ENCODE results near the gene RHOH.

The RHOH gene

DNA sequence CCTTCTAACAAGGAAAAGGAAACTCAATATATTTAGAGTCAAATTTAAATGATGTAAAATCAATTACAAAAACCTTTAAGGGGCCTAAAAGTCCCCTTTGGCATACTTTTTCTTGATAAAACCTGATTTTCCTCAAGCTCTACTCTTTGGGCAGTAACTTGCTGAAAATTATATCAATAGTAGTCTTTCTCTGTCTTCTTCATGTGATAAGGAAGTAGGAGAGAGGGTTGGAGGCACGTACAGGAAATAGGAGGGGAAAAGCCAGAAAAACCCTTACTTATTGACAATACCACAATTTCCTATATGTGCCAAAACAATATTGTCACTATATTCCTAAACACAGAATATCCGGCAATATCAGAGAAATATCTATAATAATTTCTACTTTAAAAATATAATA, 9.6 kb downstream of the RHOH start:
- peak in 1 of 2 donors; percentile 70 for DNase-seq

DNA sequence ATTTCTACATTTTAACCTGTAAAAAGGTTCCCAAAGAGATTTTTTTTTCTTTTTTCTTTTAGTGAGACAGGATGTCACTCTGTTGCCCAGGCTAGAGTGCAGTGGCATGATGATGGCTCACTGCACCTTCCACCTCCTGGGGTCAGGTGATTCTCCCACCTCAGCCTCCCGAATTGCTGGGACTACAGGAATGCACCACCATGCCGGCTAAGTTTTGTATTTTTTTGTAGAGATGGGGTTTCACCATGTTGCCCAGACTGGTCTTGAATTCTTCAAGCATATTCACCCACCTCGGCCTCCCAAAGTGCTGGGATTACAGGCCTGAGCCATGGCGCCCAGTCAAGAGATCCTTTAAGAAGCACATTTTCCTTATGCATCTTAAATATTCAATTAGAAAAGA, 12.6 kb downstream of the RHOH start:
- no peak for DNase-seq

DNA sequence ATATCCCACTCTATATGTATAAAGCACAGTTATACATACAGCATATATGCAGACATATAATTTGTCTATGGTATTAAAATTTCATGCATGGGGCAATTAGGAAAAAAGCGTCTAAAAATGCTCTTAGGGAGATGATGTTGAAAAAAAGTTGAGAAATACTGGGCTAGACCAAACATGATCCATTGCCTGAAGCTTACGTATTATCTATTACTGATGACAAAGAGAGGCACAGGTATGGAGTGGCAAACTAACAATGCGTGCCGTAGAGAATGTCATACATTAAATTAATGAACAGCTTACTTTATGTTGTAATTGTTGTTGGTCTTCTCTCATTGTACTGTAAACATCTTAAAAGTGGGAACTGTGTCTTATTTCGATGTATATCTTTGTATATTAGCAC, 13.9 kb downstream of the RHOH start:
- no peak for DNase-seq

DNA sequence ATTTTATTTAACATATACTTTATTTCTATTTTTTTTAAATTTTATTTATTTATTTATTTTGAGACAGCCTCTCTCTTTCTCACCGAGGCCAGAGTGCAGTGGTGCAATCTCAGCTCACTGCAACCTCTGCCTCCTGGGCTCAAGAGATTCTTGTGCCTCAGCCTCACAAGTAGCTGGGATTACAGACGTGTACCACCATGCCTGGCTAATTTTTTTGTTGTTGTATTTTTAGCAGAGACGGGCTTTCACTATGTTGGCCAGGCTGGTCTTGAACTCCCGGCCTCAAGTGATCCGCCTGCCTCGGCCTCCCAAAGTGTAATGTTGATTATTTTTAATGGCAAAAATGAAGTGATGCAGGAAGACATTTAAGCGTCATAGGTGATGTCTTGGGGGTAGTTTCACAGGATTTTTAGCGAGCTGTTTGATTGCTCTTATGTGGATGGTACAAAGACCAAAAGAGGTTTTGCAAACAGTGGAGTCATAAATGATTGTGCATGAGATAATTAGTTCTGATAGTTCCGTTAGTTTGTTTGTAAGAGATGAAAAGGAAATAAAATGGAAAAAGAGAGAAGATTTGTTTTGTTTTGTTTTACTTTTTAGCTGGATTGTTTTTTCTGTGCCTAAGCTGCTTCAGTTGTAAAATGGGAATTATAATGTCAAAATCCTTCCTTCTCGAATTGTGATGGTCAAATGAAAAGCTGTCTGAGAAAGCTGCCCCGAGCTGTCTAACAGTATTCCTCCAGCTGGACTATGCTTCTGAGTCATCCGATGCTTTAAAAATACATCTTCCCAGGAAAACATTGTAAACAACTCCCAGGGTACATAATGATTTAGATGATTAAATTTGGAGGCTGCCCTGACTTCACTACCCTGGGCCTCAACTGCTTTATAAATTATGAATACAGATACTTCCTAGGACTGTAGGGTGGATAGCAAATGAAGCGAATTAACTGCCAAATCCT, 14.7 kb downstream of the RHOH start:
- DNase-seq, result no peak

DNA sequence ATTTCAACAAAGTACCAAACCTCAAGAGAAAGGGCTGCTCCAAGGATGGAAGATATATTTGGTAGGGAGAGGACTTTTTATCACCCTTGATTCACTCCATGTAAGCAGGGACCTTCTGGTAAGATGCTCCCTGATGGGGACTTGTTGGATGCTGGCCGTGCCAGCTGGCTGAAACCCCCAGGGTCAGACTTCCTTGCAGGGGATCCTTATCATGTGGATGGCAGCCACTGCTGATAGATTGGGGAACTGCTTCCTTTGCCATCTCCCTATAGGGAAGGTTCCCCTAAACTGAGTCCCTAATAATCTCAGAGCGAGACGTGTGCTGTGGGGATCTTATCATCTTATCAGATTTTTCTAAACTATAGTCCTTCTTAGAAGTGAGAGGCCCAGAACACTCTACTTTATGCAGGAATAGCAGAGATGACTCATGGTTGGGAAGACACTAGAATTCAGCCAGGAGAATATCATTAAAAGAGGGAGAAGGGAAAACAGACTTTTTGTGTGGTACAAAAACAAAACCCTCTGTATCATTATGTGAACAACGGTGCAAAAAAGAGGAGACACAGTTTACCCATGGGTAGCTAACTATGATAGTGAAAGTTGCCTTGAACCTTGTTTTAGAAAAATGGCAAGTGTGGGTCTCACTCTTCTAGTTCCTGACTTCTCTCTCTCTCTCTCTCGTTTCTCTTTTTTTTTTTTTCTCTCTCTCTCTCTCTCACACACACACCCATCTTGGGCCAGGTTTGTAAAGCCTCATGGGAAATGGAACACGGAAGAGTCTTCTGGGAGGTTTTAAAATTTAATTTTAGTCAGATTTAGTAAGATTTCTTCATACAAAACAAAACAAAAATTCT, 16.1 kb downstream of the RHOH start:
- DNase-seq, result no peak

DNA sequence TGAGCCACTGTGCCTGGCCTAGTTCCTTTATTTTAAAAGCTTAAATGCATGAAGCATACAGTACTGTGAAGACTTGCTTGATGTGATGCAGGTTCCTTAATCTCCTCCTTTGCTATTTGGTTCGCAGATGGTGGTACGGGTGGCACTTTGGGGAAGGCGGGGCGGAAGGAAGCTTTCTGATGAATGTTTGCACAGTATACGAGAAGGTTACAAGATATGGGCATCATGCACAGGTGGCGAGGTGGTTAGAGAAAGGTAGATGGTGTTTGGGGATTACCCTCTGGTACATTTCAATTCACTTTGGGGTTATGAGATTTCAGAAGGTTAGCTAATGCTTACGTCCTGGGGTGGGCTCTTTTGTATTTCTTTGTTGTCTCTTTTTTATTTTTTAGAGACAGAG, 17.2 kb downstream of the RHOH start:
- peak; percentile 73 to 79 for DNase-seq

DNA sequence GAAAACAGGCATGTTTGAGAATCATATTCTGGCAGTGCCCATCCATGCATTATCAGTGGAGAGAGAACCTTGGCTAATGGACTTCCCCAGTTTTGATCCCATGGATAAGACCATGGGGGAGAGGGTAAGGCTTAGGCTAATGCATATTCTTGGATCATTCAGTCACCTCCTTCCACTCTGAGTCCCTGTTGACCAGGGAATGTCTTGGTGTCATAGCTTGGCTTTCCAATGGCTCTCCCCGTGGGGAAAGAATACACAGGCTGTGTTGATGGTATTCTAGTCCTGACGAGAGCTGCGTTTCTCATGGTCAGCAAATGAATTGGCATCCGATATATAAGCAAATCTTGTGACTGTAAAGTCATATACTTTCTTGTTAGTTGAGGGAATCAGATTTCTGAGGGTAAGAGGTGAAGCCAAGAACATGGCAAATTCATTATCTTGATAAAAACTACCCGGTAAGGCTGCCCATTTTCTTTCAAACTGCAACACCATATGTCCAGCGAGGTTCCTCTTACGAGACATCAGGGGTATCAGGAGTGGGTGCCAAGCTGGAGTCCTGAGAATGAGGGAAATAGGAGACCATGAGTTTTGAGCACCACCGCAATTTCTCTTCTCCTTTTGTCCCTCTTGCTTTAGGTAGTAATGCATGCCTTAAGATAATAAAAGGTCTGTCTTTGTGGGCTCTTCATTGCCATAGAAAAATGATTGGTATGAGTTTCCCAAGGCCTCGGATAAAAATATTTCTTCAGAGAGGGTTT, 18.0 kb downstream of the RHOH start:
- DNase-seq, result no peak

DNA sequence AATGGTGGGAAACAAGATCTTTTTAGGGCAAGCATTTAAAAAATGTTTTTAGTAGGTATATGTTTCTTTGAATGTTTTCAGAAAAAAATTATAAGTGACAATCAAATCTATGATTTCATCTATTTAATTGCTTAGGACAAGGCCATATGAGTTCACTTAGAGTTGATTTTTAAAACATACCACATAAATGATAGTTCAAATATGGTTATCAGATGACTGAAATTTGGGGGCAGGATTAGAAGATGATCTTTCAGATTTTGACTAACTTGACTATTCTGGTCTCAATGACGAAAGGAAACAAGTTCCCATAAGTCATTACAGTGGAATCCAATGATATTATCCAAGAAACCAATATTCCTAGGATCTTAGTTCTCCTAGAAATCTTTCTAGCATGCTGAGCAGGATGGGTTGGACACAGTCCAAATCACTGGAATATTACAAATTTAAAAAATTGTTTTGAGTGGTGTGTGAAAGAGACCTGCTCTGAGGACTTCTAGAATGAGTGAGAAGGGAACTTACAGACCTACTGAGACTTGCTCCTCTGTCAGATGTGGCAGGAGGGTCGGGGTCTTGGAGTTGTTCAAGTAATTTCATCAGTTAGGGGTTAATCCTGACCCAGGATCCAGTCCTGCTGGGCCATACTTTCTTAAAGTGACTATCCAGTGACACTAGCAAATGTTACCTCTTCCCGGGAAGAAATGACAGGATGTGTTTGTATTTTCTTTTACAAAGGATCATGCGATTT, 20.0 kb downstream of the RHOH start:
- DNase-seq, result no peak

DNA sequence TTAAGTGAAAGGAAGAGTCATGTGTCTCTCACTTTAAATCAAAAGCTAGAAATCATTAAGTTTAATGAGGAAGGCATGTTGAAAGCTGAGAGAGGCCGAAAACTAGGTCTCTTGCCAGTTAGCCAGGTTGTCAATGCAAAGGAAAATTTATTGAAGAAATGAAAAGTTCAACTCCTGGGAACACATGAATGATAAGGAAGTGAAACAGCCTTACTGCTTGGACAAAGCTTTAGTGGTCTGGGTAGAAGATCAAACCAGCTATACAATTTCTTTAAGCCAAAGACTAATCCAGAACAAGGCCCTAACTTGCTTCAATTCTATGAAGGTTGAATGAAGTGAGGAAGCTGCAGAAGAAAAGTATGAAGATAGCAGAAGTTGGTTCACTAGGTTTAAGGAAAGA, 24.9 kb downstream of the RHOH start:
- DNase-seq, result no peak

DNA sequence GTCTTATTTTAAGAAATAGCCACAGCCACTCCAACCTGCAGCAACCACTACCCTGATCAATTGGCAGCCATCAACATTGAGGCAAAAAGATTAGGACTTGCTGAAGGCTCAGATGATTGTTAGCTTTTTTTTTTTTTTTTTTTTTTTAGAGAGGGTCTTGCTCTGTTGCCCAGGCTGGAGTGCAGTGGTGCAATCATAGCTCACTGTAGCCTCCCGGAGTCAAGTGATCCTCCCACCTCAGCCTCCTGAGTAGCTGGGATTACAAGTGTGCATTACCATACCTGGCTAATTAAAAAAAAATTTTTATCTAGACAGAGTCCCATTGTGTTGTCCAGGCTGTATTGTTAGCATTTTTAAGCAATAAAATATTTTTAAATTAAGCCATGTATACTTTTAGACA, 26.5 kb downstream of the RHOH start:
- no peak for DNase-seq

DNA sequence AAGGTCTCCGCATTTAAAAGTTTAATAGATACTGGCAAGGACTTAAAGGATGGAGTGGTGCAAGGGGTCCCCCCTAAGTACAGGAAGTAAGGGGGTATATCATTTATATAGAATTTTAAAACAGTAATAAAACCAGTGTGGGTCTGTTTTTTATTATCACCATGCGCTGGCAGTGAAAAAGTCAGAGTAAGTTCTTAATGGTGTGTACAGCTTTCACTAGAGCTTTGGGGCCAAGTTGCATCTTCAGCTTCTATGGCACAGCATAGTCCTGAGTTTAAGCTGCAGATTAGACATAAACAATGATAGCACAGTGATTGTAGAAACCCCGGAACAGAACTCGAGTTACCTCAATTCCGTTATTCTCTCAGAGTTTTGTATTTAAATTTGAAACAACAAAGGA, 27.6 kb downstream of the RHOH start:
- no peak for DNase-seq

DNA sequence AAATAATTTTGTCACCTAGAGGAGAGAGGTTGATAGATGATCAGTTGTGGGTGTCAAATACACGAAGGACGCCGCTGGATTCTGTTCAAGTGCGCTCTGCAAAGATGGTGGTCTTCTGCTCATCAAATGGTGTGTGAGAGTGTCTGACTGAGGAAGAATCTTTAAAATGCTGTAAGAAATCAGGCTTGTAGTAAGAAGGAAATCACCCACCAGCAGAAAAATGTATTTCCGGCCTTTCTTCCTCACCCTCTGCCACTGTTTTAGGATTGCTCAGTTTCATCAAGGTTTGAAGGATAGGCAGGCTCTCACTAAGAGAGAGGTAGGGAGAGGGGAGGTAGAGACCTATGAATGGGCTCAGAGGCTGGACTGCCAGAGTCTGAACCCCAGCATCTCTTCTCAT, 28.7 kb downstream of the RHOH start:
- DNase-seq, result peak in 1 of 2 donors; percentile 40

DNA sequence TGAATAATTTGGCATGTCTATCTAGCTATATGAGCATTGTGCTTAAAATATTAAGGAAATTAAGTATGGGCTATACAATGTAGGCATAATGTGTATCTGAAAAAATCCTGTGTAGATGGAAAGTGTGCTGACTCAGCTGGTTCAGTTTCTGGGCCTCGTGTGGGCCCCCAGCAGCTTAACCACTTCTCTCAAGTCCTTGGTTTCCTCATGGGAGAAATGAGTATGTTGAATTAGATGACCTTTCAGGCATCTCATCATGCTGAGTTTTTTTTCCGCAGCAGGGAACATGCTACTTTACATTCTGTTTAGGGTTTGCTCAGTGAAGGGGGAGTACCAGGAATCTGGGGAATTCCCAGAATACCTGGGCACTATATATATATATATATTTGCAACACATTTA, 30.5 kb downstream of the RHOH start:
- DNase-seq, result peak in 1 of 2 donors; percentile 58

DNA sequence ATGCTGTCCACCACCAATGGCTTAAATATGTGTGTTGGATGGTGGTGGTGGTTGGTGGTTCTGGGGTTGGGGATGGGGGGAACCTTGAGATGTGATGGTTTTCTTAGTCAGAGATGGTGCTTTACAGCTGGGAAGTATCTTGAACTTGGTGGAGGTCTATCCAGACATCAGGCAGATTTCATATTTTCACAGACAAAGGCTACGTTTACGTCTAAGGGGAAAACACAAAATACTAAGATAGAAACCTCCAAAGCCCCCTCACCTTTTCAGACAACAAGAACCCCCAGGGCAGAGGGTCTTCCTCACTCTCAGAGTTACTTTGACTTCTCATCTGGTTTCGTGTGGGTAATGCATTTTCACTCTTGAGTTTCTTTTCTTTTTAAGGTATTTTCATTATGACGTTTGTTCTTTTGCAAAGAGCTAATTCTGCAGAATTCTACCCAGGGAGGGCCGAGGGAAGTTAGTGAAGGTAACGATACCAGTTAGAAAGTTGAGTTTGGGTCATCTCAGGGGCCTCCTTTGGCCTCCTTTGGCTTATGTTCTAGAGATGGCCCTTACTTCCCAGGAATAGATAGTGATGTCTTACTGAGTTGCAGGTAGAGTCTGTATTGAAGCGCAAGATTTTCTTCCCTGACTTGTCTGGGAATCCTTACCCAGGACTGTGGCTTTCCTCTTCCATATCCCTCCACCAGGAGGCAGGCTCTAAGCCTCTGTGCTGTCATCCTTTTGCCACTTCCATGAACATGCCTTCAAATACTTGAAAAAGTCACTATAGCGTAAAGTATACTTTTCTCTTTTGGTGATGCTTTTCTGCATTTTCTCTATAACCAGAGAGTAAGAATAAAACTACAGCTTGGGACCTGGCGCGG, 31.9 kb downstream of the RHOH start:
- DNase-seq, result peak in 1 of 2 donors; percentile 52

DNA sequence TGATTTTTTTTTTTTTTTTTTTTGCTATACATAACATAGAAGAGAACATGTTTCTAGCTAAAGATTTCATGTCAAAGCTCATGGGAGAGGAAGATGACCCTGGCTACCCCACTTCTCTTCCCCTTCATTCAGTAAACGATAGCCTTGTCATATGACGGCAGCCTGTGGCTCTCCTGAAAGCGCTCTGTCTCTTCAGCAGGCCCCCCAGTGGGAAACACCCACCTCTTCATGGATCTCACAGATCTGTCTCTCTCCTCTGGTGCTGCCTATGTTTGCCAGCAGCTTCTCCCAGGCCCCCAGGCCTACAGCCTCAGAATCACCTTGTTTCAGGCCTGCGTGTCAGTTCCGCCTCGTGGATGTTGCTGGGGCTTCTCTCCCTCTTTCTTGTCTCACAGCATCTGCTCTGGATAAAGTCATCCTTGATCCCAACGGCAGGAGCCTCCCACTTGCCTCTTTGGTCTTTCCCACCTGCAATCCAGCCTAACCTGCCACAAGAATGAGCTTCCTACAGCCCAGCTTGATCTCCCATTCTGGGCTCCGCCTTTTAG, 34.6 kb downstream of the RHOH start:
- no peak for DNase-seq

DNA sequence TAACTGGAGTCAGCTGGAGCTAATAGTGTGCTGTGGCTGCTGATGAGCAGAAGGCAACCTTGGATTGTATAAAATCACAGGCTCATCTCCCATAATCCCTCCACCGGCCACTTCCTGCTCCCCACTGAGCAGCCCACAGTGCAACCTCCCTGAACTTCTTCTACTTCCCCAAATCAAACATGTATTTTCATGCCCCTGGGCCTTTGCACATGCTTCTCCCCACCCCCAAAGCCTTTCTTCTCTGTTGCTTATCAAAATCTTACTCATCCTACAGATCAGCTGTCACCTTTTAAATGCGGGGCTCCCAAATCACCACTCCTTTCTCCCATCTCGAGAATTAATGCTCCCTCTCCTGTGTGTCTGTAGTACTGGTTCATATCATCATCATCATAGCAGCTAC, 35.8 kb downstream of the RHOH start:
- DNase-seq, result no peak

DNA sequence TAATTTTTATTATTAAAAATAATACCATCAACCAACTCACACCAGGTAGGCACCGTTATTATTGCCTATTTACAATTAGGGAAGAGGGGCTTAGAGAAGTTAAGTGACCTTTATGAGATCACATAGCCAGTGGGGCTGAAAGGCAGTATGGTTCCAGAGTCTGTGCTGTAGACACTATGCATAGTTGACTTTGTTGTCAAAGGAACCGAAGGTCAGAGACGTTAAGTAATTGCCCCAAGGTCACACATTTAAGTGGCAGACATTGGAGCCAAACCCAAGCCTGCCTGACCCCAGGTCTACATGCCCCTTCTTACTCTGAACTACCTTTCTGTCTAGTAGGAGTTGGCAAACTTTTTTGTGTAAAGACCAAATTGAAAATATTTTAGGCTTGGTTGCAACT, 36.4 kb downstream of the RHOH start:
- DNase-seq, result no peak

DNA sequence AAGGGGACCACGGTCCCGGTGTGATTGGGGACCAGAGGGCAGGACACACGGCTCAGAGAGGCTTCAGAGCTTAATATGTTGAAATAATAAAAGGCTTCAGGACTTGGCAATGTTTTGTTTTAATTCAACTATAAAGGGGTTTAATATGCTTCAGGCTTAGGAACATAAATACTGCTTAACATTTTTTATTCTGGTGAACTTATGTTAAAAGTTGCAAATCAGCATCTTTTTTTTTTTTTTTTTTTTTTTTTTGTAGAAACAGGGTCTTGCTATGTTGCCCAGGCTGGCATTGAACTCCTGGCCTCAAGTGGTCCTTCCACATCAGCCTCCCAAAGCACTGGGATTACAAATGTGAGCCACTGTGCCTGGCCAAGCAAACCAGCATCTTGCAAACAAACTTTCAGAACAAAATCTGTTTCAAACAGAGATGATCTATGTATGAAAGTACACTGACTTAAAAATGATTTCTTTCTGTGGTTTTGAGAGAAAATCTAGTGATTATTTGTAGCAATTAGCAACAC, 37.7 kb downstream of the RHOH start:
- DNase-seq, result no peak

DNA sequence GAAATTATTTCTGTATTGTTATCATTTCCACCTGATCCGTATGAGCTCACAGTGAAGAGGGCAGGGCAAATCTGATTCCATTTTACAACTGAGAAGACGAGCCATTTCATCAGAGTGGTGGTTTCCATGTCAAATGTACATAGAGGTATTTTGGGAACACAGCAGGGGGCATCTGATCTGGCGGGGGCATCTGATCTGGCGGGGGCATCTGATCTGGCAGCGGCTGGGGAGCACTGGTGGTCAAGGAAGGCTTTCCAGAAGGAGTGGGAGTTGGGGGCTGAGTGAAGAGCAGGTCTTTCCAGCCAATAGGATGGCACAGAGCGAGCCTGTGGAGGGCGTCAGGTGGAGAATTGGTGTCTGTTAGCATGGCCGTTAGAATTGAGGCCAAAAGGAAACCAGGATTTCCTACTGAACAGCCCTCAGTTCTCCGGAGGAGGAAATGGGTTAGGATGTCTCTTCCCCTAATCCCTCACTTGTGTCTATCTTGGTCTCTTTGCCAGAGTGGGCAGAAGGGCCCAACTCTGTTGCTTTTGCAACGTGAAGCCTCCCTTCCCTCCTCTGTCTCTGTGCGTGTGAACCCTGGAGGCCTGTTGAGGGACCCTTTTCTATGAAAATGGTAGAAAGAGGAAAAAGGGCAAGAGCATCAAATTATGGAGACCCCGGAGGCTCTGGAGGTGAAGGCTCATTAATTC, 41.3 kb downstream of the RHOH start:
- peak in 1 of 2 donors; percentile 41 for DNase-seq
